ENCODE results near the gene TRMT11.

DNA sequence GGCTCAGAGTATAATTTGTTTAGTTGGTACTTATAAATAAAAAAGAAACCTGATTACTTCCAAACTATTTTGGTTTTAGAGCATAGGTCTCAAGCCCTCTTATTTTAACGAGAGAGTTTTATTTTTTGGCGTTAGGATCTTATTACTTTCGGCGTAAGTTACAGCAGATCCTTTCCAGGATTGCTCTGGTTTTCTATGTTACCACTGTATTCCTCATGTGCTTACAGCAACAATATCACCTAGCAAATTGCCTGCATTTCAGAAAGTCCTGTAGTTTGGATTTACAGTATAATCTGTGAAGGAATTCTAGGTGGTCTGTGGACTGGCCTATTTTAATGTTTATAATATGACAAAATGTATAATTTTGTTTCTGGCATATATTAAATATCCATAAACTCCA lies 54.1 kb downstream of the TRMT11 start:
- TF ChIP-seq, protein P1, sequence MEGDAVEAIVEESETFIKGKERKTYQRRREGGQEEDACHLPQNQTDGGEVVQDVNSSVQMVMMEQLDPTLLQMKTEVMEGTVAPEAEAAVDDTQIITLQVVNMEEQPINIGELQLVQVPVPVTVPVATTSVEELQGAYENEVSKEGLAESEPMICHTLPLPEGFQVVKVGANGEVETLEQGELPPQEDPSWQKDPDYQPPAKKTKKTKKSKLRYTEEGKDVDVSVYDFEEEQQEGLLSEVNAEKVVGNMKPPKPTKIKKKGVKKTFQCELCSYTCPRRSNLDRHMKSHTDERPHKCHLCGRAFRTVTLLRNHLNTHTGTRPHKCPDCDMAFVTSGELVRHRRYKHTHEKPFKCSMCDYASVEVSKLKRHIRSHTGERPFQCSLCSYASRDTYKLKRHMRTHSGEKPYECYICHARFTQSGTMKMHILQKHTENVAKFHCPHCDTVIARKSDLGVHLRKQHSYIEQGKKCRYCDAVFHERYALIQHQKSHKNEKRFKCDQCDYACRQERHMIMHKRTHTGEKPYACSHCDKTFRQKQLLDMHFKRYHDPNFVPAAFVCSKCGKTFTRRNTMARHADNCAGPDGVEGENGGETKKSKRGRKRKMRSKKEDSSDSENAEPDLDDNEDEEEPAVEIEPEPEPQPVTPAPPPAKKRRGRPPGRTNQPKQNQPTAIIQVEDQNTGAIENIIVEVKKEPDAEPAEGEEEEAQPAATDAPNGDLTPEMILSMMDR (tag by site-specific recombination; IDR thresholded peaks at IDR 0.05): no peak
- TF ChIP-seq, protein P2, sequence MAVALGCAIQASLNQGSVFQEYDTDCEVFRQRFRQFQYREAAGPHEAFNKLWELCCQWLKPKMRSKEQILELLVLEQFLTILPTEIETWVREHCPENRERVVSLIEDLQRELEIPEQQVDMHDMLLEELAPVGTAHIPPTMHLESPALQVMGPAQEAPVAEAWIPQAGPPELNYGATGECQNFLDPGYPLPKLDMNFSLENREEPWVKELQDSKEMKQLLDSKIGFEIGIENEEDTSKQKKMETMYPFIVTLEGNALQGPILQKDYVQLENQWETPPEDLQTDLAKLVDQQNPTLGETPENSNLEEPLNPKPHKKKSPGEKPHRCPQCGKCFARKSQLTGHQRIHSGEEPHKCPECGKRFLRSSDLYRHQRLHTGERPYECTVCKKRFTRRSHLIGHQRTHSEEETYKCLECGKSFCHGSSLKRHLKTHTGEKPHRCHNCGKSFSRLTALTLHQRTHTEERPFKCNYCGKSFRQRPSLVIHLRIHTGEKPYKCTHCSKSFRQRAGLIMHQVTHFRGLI (tag by site-specific recombination; IDR thresholded peaks at IDR 0.05): no peak
- TF ChIP-seq, protein P3, sequence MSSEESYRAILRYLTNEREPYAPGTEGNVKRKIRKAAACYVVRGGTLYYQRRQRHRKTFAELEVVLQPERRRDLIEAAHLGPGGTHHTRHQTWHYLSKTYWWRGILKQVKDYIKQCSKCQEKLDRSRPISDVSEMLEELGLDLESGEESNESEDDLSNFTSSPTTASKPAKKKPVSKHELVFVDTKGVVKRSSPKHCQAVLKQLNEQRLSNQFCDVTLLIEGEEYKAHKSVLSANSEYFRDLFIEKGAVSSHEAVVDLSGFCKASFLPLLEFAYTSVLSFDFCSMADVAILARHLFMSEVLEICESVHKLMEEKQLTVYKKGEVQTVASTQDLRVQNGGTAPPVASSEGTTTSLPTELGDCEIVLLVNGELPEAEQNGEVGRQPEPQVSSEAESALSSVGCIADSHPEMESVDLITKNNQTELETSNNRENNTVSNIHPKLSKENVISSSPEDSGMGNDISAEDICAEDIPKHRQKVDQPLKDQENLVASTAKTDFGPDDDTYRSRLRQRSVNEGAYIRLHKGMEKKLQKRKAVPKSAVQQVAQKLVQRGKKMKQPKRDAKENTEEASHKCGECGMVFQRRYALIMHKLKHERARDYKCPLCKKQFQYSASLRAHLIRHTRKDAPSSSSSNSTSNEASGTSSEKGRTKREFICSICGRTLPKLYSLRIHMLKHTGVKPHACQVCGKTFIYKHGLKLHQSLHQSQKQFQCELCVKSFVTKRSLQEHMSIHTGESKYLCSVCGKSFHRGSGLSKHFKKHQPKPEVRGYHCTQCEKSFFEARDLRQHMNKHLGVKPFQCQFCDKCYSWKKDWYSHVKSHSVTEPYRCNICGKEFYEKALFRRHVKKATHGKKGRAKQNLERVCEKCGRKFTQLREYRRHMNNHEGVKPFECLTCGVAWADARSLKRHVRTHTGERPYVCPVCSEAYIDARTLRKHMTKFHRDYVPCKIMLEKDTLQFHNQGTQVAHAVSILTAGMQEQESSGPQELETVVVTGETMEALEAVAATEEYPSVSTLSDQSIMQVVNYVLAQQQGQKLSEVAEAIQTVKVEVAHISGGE (tag by site-specific recombination; conservative IDR thresholded peaks at IDR 0.05; ENCODE audit: low read depth): no peak
- TF ChIP-seq ZNF350 (tag by site-specific recombination; IDR thresholded peaks at IDR 0.05) (no peak), YY1 (tag by site-specific recombination; IDR thresholded peaks at IDR 0.05) (no peak), ZSCAN30 (tag by site-specific recombination; IDR thresholded peaks at IDR 0.05) (no peak), ZNF211 (tag by site-specific recombination; IDR thresholded peaks at IDR 0.05; ENCODE audit: low read depth) (no peak), ZNF140 (tag by site-specific recombination; IDR thresholded peaks at IDR 0.05) (no peak), ZSCAN16 (tag by site-specific recombination; IDR thresholded peaks at IDR 0.05) (no peak), ZNF354C (tag by site-specific recombination; IDR thresholded peaks at IDR 0.05; ENCODE audit: borderline replicate concordance, low read depth) (no peak)
- TF ChIP-seq, protein P4, sequence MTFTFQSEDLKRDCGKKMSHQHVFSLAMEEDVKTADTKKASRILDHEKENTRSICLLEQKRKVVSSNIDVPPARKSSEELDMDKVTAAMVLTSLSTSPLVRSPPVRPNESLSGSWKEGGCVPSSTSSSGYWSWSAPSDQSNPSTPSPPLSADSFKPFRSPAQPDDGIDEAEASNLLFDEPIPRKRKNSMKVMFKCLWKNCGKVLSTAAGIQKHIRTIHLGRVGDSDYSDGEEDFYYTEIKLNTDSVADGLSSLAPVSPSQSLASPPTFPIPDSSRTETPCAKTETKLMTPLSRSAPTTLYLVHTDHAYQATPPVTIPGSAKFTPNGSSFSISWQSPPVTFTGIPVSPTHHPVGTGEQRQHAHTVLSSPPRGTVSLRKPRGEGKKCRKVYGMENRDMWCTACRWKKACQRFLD (tag by site-specific recombination; IDR thresholded peaks at IDR 0.05): no peak
- TF ChIP-seq, protein P5, sequence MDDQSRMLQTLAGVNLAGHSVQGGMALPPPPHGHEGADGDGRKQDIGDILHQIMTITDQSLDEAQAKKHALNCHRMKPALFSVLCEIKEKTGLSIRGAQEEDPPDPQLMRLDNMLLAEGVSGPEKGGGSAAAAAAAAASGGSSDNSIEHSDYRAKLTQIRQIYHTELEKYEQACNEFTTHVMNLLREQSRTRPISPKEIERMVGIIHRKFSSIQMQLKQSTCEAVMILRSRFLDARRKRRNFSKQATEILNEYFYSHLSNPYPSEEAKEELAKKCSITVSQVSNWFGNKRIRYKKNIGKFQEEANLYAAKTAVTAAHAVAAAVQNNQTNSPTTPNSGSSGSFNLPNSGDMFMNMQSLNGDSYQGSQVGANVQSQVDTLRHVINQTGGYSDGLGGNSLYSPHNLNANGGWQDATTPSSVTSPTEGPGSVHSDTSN (CRISPR knock-in tag; IDR thresholded peaks at IDR 0.05): no peak
- TF ChIP-seq, protein P6, sequence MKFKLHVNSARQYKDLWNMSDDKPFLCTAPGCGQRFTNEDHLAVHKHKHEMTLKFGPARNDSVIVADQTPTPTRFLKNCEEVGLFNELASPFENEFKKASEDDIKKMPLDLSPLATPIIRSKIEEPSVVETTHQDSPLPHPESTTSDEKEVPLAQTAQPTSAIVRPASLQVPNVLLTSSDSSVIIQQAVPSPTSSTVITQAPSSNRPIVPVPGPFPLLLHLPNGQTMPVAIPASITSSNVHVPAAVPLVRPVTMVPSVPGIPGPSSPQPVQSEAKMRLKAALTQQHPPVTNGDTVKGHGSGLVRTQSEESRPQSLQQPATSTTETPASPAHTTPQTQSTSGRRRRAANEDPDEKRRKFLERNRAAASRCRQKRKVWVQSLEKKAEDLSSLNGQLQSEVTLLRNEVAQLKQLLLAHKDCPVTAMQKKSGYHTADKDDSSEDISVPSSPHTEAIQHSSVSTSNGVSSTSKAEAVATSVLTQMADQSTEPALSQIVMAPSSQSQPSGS (tag by site-specific recombination; IDR thresholded peaks at IDR 0.05; ENCODE audit: low read depth): no peak
